GM19438 (cell line): Measurements from ENCODE around the gene ISYNA1.

ENCODE experiments used
- ATAC-seq: cut with Tn5 transposase; IDR thresholded peaks from one replicate; pipeline ENCODE4 v1.9.1; 2021; ENCODE audit warnings: low read depth; ENCODE audit not compliant: unreplicated experiment

ISYNA1 gene

DNA sequence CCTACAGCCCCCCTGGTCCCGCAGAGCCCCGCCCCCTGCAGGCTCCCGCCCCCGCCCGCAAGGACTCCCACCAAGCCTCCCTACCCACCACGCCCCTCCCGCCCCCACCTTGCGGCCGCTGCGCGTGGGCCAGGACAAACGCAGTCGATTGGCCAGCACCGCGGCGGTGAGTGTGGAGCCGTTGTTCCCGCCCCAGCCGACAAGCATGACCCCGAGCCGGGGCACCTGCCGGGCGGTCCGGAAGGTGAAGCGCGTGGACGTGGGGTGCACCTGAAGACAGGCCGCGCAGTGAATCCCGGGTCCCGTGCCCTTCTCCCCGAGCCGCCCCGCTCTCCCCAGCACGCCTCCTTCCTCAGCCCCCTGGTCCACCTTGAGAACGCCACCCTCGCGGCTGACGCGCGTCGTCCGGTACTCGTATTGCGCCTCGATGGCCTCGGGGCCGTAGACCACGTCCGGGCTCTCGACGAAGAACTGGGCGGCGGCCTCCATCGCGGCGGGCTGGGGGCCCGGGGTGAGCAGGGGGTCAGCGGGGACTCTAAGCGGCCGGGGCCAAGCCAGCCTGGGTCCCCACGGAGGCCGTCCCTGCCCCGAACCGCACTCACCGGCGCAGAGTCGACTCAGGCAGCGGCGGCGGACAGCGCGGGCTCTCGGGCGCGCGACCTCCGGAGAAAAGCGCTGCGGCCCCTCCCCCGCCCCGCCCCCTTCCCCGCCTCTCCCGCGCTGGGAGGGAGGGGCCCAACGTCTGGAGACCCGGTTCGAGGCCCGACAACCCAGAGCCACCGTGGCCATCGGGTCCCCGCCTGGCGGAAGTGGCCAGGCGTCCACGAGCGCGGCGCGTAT lies at the start of gene ISYNA1:
Gene ISYNA1, minus strand, starts transcription at position 643 of the 840 bp plus-strand sequence. Its CDS starts 154 bp downstream, at position 489.
- ATAC-seq: peak; percentile 15

DNA sequence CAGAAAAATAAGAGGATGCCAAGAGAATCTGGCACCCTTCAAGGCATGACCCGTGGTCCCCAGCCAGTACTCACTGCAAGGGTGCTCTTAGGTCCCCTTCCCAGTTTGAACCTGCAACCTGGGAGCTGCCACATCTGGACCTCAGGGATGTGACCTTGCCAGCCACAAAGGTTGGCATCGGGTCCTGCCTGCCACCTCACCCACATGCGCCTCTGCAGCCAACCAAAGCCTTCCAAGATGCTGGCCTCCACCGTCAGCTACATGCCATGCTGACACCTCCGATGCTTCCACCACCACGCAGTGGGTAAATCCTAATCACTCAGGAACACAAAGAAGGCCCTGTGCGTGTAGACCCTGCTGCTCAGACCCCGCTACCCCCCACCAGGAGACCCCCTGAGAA lies 48.8 kb upstream of the ISYNA1 start:
- no peak for ATAC-seq

DNA sequence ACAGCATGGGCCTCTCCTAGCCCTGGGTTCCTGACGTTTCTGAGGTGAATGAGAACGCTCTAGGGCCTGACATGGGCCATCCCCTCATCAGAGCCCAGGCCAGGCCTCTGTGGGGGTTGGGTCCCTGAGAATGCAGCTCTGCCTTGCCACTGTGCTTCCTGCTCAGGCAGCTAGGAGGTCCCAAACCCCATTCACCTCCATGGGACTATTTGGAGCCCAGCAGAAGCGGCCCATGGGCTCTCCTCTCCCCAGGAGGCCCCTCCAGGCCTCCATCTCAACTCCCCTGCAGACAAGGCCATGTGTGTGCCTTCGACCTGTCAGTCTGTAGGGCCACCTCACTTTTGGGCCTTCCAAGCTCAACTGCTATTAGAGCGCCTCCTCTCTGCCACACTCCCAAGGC lies 47.1 kb upstream of the ISYNA1 start:
- no peak for ATAC-seq

DNA sequence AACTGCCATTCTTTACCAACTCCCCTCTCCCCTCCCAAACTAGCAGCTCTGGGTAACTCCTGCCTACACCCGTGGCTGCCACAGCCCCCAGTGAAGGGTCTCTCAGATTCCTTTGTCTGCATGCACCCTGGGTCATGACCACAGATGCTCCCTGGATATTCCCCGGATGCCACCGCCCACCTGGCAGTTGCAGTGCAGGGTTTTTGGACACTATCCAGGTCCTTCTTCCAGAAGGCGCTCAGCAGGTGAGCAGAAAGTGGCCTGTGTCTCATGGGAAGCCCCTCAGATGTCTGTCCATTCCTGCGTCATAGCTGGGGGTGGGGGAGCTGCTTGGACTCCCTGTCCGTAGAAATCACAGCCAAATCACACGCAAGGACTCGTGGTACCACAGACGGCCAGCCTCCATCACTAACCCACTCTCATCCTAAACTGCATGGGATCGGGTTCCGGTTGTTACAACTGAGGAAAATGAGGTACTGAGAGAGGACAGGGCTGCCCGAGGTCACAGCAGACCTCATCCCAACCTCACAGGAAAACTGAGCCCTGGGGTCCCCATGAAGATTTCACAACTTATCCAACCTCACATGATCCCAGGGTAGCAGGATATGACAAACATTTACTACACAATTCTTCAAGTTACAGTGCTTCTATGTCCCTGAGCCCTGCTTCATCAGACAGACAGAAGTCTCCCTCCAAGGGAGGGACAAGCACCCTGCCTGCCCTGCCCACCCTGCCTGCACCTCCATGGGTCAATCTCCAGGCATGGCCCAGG lies 45.4 kb upstream of the ISYNA1 start:
- ATAC-seq: no peak

DNA sequence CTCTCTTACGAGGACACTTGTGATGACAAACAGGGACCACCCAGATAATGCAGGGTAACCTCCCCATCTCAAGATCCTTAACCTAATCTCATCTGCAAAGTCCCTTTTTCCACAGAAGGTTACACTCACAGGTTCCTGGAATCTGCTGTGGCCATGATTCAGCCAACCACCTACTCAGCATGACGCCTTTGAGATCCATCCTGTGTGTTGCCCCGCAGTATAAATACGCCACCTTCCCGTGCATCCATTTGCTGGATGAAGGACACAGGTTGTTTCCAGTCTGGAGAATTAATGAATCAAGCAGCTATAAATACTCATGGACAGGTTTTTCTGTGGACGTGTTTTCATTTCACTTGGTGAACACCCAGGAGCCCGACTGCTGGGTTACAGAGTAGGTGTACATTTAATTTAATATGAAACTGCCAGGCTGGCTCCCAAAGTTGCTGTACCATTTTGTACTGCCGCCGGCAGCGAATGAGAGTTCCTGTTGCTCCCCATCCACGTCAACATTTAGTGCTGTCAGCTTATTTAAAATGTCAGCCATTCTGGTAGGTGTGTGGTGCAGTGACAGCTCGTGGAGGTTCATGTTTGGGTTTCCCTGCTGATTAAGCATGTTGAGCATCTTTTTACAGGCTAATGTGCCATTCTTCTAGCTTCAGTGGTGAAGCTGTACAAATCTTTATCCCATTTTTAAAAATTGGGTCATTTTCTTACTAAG lies 43.7 kb upstream of the ISYNA1 start:
- no peak for ATAC-seq

DNA sequence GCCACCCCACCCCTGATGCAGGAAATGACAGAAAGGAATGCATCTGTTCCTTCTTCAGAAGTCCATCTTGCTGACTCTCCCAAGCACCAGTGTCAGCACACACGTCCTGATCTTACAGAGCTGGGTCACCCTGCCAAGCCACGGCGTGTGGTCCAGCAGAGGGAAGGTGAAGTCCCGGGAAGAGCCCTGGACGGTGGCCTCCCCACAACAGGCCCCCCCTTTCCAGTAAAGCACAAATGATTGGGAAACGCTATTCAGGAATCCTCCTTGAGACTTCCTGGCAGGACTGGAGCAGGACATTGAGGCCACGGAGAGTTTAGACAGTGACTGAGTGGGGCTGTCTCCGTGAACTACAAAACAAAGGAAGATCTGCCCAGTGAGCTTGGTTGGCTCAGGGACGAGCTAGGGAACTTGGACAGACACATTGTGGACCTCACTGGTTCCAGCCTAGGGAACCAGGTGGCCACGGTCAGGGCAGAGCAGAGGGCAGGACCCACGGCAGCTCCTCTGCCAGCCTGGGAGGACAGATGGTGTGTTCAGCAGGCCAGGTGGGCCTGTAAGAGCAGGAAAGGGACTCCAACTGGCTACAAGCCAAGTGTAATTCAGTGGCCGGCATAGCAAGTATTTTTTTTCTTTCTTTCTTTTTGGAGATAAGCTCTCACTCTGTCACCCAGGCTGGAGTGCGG lies 42.2 kb upstream of the ISYNA1 start:
- no peak for ATAC-seq

DNA sequence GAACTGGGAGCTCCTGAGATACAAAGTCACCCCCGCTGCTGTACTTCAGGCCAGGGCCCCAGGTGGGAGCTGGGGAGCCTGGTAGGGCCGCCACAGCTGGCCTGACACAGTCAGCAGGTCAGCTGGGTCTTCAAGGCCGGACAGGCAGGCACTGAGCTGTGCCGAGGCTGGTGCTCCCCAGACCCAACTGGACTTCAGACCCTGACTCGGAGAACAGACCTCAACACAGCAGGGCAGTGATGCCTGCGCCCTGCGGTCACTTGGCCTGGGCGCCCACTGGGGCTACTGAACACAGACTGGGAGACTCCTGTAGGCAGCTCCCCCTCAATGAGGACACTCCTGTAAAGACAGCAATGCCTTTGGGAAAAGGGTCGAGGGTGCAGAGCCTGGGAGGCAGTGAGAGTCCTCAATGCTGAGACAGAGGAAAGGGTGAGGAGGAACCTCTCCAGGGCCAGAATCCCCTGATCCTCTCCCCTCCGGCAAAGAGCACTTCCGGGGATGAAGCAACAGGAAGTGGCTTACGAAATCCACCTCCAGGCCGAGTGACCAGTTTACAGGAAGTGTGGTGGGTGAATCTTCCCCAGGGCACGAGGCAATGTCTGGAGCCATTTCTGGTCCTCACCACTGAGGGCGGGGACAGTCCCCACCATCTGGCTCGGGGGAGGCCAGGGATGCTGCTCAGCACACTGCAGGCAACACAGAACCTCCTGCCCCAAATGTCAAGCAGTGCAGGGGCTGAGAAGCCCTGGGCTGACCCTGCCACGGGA lies 40.8 kb upstream of the ISYNA1 start:
- ATAC-seq: peak; percentile 72

DNA sequence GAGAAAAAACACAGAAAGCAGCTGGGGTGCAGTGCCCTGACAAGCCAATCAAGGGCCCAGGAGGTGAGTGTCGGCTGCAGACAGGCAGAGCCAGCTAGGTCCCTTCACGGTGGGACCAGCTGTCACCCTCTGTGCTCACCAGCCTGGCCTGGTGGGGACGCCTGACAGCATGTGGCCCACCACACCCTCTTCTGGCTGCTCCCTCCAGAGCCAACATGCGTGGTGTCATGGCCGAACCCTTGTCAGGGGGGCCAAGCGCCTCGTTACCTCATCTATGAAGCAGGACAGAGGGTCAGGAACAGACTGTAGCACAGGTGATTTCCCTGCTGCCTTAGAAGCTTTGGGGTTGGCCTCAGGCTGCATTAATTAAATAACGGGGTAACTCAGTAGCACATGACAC lies 40.0 kb upstream of the ISYNA1 start:
- ATAC-seq: no peak

DNA sequence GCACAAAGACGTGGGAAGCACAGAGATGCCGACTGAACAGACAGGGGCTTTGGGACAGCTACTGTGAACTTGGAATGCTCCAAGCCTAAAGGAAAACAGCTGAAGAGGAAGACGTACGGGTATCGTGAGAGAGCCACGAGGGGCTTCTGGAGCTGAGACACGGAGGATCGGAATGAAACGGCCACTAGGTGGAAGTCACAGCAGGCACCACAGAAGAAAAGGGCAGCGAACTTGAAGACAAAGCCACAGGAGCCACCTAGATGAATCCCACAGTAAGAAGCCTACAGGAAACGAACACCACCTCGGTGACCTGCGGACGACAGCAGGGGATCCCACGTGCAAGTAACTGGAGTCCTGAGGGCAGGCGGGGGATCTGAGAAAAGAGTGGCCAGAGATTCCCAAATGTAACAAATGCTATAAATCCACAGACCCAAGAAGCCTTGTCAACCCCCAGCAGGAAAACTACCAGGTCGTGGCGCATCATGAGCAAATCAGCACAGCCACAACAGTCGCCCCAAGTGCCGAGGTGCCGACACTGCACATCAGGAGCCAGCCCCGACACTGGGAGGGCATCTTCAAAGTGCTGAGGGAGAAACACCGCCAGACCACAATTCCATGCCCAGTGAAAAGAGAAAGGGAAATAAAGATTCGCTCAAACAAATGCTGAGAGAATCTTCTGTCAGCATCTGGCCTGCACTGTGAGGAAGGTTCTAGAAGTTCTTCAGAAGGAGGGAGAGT lies 39.3 kb upstream of the ISYNA1 start:
- ATAC-seq: no peak

DNA sequence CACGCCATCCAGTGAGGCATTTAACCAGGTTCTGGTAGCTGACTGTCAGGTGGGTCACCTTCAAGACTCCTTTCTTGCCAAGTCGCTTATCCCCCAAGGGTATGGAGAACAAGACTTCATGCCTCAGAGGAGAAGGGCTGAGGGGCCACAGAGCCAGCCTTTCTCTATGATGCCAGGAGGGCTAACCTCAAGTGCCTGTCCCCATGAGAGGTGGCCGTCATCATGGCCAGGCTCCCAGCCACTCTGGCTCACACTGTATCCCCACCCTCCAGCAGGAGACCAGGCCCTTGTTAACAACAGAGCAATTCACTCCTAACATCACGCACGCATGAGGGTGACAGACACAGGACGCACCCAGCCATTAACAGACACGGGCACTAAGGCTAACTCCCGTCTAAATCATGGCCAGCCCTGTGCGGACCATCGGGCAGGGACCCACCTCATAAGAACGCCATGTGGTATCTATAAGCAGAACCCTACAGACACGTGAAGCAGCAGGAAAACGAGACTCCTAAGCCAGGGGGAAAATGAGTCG lies 38.6 kb upstream of the ISYNA1 start:
- no peak for ATAC-seq

DNA sequence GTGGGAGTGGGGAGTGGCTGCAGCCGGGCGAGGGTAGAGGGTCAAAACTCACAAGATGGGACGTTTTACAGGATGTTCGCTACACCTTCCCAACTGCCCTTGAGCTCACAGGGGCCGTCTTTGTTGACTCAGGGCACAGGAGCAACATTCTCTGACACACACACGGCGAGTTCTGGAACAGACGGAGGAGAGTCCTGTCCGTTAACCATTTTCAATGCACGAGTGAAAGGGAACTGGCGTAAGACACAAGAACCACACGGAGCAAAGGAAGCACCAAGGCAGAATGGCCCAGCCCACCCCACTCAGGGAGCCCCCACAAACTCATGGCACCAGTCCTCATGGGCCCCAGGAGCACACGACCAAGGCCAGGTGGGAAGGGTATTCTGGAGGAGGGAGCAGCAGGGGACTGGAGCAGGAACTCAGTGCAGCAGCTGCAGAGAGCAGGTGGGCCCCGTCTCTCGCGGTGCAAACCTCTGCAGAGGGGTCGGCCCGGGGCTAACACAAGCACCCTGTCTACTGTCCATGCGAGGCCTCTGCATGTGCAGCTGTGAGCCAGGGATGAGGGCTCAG lies 37.9 kb upstream of the ISYNA1 start:
- ATAC-seq: no peak

DNA sequence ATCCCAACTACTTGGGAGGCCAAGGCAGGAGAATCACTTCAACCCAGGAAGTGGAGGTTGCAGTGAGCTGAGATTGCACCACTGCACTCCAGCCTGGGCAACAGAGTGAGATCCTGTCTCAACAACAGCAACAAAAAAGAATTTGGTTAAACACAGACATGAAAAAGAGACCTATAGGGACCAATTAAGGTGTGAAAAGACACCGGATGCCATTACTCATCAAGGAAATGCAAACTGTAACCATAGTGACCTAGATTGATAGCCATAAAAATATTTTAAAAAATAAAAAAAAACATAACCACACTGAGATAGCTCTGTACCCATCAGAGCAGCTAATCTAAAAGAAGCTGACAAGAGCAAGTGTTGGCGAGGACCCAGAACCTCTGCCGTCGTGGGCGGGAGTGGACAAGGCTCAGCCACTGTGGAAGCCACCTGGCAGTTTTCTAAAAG lies 37.1 kb upstream of the ISYNA1 start:
- ATAC-seq: no peak

DNA sequence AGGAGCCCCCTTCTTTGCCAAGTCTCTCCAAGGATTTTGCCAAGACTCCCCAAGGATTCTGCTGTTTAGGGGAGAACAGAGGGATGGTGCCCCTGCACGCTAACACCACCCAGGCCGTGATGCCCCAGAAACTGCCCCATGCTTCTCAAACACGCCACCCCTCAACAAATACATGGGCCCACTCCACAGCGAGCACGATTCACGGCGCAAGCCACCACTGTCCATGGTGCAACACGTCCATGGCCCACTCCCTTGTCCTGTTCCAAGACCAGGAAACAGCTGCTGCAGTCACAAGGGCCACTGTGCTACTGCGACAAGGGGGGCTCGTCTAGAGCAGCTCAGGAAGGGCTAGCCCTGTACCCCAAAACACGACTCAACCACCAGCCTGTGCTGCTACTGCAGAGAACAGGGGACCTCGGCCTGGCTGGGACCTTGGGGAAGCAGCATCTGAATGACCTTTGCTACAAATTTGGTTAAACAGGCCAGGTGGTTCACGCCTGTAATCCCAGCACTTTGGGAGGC lies 36.5 kb upstream of the ISYNA1 start:
- ATAC-seq: no peak

DNA sequence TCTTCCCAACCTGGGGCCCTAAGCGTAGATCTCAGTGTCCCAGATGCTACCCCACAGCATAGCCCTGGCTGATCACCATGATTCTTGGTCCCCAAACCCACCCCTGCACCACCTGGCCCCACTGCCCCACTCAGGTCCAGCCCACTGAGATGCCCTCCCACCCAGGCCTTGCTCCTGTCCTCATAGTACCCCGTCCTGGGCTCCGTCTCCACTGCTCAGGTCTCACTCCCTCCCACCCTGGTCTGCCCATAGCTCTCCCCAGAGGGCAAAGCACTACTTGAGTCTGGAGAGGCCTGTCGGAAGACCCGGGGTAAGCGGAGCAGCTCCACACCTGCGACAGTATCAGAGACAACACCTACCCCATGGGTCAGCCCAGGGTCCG lies 35.8 kb upstream of the ISYNA1 start:
- no peak for ATAC-seq

DNA sequence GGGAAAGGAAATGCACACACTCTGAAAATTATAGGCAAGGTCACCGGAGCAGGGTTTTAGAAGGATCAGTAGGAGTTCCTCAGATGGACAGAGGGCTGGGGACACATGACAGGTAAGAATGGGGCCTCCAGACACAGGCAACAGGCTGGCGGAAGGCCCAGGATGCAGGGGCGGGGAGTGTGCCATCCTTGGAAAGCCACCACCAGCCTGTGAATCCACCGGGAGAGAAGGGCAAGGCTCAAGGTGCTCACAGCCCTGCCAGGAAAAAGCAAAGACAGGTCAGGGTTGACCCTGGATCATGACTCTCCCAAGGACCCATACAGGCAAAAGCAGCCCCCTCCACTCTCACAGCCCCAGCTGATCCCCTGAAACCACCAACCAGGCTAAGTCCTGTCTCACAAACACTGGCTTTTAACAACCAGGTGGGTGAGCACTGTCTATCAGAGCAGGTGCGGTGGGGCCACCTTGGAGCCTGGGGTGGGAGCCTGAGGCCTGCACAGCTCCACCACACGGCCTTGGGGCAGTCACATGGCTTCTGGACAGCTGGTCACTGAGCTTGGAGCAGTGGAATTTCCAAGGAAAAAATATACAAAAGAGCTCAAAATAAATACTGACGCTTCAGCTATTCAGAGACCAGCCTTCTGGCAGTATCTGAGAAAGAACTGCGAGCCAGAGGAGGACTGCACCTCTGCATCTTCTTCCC lies 35.2 kb upstream of the ISYNA1 start:
- ATAC-seq: no peak

DNA sequence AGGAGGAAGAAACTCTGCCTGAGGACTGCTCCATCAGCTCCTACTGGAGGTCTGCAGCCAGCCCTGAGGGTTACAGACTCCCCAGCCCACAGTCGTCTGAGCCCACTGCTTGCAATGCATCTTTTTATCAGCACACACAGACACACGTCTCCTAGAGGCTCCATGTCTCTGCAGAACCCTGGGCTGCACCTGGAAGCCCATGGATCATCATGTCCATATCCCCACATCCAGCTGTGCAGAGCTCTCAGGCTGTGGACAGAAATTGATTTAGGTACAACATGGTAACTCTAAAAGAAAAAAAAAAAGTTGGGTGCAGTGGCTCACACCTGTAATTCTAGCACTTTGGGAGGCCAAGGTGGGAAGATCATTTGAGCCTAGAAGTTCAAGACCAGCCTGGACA lies 32.9 kb upstream of the ISYNA1 start:
- no peak for ATAC-seq

DNA sequence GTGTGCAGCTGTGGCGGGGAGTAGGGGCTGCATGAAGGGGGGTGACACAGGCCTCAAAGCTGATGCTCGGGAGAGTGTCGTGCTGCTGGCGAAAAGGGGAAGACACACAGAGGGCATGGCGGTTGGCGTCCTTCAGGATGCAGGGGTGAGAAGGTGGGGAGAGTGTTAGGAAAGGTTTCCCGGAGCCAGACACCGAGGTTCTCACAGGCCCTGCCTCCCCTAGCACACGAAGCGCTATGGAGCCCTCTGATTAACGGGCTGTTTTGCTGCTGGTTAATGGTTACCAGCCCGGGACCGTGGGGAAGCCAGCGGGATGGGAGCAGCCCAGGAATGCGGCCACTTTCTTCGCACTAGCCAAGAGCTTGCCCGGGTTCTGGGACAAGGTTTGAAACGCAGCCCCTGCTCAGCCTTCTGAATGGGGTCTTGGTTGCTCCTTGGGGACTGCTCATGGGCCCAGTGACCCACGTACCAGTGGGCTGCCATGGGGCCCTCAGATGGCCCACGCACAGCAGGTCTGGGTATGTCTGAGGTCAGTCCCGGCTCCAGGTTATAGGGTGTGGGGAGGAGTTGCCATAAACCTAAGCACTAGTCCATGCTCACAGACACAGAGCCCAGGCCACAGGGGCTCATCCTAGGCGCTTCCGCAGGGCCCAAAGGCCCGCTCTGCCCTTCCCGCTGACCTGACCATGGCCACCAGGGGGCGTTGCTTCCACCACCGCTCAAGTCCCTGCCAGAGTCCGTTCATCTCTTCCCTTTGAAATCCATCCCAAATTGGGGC lies 31.3 kb upstream of the ISYNA1 start:
- no peak for ATAC-seq
